GM12872 (cell line): ENCODE results near the gene NOG.

ENCODE experiments used
- CTCF ChIP-seq: IDR thresholded peaks from 3 replicates; pipeline ENCODE4 v1.5.1; 2011; ENCODE audit warnings: low read depth, mild to moderate bottlenecking, low read length, moderate library complexity; ENCODE audit not compliant: insufficient read depth

Gene NOG

GRCh38 chr17:56593646-56594319, at the start of gene NOG:
Gene NOG, plus strand, starts transcription at chr17:56593699. Its CDS starts 525 bp downstream, at chr17:56594224.
- no peak for TF ChIP-seq CTCF

- no peak for TF ChIP-seq CTCF
Measured at GRCh38 chr17:56545106-56545505, 48.4 kb upstream of the NOG start.

GRCh38 chr17:56545930-56546329, 47.6 kb upstream of the NOG start:
- no peak for TF ChIP-seq CTCF

GRCh38 chr17:56548661-56549060, 44.8 kb upstream of the NOG start:
- no peak for TF ChIP-seq CTCF

- TF ChIP-seq CTCF, result no peak
Measured at GRCh38 chr17:56549501-56549900, 44.0 kb upstream of the NOG start.

GRCh38 chr17:56557682-56558081, 35.8 kb upstream of the NOG start:
- TF ChIP-seq CTCF, result no peak

GRCh38 chr17:56558088-56558487, 35.4 kb upstream of the NOG start:
- TF ChIP-seq CTCF, result no peak
